ENCODE data around the gene NAA40.
A peak's percentile ranks its signal among the peaks of the same experiment; 100 is the strongest.
"Not testable (repeated sequence)": the region's sequence is repeated elsewhere in the genome, so short reads cannot be mapped to it uniquely, and the experiment has no call there.

The NAA40 gene

DNA sequence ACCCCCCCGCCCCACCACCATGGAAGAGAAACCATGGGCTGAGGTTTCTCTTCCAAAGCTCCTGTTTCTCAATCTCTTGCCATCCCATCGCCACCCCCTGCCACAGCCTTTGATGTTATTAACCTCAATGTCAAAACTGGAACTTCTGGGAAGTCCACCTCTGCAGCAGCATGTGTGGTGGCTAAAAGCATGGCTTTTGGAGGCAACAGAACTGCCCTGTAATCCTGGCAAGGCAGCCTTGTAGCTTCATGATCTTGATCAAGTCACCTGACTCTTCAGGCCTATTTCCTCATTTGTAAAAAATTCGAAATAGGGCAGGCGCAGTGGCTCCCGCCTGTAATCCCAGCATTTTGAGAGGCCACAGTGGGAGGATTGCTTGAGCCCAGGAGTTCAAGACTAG is 32.1 kb downstream of the NAA40 start:
- peaks cover 3% of the 10 kb centered on the region; the same call in 1 of the 2 replicates for H3K27me3 ChIP-seq (ENCODE audit: control insufficient read depth, low read length)
- H3K79me2 ChIP-seq (ENCODE audit: control insufficient read depth, low read length), result peaks cover 15% of the 10 kb centered on the region
- H3K27ac ChIP-seq (ENCODE audit: low read depth, low read length), result no peak overlapping the region
- H3K9me3 ChIP-seq (ENCODE audit: control insufficient read depth, insufficient read depth, low read length), result no peaks in the 10 kb centered on the region
- H4K20me1 ChIP-seq (ENCODE audit: control insufficient read depth, insufficient read depth, low read depth, low read length), result no peaks in the 10 kb centered on the region; the same call in 1 of the 2 replicates
- TF ChIP-seq EZH2phosphoT487 (IDR thresholded peaks at IDR 0.05; ENCODE audit: borderline replicate concordance, low read length), result no peak
- TF ChIP-seq, protein P1, sequence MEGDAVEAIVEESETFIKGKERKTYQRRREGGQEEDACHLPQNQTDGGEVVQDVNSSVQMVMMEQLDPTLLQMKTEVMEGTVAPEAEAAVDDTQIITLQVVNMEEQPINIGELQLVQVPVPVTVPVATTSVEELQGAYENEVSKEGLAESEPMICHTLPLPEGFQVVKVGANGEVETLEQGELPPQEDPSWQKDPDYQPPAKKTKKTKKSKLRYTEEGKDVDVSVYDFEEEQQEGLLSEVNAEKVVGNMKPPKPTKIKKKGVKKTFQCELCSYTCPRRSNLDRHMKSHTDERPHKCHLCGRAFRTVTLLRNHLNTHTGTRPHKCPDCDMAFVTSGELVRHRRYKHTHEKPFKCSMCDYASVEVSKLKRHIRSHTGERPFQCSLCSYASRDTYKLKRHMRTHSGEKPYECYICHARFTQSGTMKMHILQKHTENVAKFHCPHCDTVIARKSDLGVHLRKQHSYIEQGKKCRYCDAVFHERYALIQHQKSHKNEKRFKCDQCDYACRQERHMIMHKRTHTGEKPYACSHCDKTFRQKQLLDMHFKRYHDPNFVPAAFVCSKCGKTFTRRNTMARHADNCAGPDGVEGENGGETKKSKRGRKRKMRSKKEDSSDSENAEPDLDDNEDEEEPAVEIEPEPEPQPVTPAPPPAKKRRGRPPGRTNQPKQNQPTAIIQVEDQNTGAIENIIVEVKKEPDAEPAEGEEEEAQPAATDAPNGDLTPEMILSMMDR (IDR thresholded peaks at IDR 0.05; ENCODE audit: low read depth, low read length, poor library complexity, severe bottlenecking), result no peak
- H3K9me2 ChIP-seq (replicated peaks; ENCODE audit: control insufficient read depth, low read length), result no peaks in the 10 kb centered on the region
- H3K36me3 ChIP-seq (ENCODE audit: control insufficient read depth, low read length), result peaks cover 8% of the 10 kb centered on the region
- no peak overlapping the region for H3K4me2 ChIP-seq (ENCODE audit: low read length)
- H3K4me1 ChIP-seq (ENCODE audit: control insufficient read depth, low read length), result peaks cover 10% of the 10 kb centered on the region
- no peaks in the 10 kb centered on the region for H3F3A ChIP-seq (ENCODE audit: control insufficient read depth, insufficient read depth)
- H3K4me3 ChIP-seq (ENCODE audit: low read length), result no peak overlapping the region

DNA sequence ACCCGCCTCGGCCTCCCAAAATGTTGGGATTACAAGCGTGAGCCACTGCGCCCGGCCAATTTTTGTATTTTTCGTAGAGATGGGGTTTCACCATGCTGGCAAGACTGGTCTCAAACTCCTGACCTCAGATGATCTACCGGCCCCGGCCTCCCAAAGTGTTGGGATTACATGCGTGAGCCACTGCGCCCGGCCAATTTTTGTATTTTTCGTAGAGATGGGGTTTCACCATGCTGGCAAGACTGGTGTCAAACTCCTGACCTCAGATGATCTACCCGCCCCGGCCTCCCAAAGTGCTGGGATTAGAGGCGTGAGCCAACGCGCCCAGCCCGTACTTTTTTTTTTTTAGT is 35.1 kb downstream of the NAA40 start:
- H3K27me3 ChIP-seq (ENCODE audit: control insufficient read depth, low read length); H3K9me3 ChIP-seq (ENCODE audit: control insufficient read depth, insufficient read depth, low read length); H3K9me2 ChIP-seq (replicated peaks; ENCODE audit: control insufficient read depth, low read length); H3K27ac ChIP-seq (ENCODE audit: low read depth, low read length); H3F3A ChIP-seq (ENCODE audit: control insufficient read depth, insufficient read depth); H4K20me1 ChIP-seq (ENCODE audit: control insufficient read depth, insufficient read depth, low read depth, low read length): not testable (repeated sequence)
- Histone ChIP-seq H3K79me2 (ENCODE audit: control insufficient read depth, low read length) (peaks cover 43% of the 10 kb centered on the region), H3K4me1 (ENCODE audit: control insufficient read depth, low read length) (peaks cover 19% of the 10 kb centered on the region), H3K4me3 (ENCODE audit: low read length) (peak overlapping the region; percentile 100), H3K4me2 (ENCODE audit: low read length) (peak overlapping the region; percentile 56), H3K36me3 (ENCODE audit: control insufficient read depth, low read length) (peaks cover 22% of the 10 kb centered on the region)

DNA sequence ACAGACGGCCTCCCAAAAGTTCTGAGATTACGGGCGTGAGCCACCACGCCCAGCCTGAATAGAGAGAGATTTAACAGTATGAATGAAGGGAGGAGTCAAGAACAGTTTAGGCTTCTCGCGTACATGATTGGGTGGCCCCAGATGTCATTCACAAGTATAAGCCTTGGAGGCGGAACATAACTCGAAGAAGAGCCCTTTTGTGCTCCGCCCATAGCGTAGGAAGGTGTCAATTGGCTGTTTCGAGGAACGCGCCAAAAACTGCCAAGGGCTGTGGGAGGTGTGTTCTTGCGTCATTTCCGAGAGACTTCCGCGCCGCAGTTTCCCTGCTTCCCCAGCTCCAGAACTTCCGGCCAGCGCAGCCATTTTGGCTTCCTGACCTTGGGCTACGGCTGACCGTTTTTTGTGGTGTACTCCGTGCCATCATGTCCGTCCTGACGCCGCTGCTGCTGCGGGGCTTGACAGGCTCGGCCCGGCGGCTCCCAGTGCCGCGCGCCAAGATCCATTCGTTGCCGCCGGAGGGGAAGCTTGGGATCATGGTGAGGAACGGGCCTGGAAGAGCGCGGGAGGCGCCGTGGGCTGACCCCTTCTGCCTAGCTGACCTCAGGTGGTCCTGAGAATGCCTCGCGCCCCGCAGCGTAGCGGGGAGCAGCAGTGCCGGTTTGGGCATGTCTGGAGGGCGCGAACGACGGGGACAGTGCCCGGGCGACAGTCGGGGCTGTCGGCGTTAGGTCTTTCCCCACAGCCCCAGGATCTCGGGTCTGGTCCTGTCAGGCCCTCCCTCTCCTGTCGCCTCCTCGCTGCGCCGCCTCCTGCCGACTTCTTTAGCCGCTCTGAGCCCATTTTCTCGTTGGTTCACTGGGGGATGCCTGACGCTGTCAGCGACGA is 35.7 kb downstream of the NAA40 start, which contains the start of gene COX8A:
COX8A (plus strand) TSS at position 362 of the 885 bp plus-strand sequence; CDS start at position 423, 61 bp downstream.
- Histone ChIP-seq H3K4me2 (ENCODE audit: low read length) (peak within 1 kb of the TSS; percentile 92), H3K4me1 (ENCODE audit: control insufficient read depth, low read length) (peaks cover 19% of the 10 kb centered on the region), H3K79me2 (ENCODE audit: control insufficient read depth, low read length) (peaks cover 49% of the 10 kb centered on the region), H3K4me3 (ENCODE audit: low read length) (peak within 1 kb of the TSS; percentile 100), H3F3A (ENCODE audit: control insufficient read depth, insufficient read depth) (no peaks in the 10 kb centered on the region), H3K36me3 (ENCODE audit: control insufficient read depth, low read length) (peaks cover 28% of the 10 kb centered on the region), H3K9me3 (ENCODE audit: control insufficient read depth, insufficient read depth, low read length) (no peaks in the 10 kb centered on the region), H4K20me1 (ENCODE audit: control insufficient read depth, insufficient read depth, low read depth, low read length) (no peaks in the 10 kb centered on the region; the same call in 1 of the 2 replicates), H3K27me3 (ENCODE audit: control insufficient read depth, low read length) (peaks cover 3% of the 10 kb centered on the region; the same call in 1 of the 2 replicates), H3K27ac (ENCODE audit: low read depth, low read length) (peak within 1 kb of the TSS; percentile 78), H3K9me2 (replicated peaks; ENCODE audit: control insufficient read depth, low read length) (no peaks in the 10 kb centered on the region)
- TF ChIP-seq EZH2phosphoT487 (IDR thresholded peaks at IDR 0.05; ENCODE audit: borderline replicate concordance, low read length), result no peak
- TF ChIP-seq, protein P1 (IDR thresholded peaks at IDR 0.05; ENCODE audit: low read depth, low read length, poor library complexity, severe bottlenecking), result no peak

Data from DOHH2 (cell line).